Measurements from ENCODE around the gene C2CD4B. TPM values are rescaled to one million over a fixed set of nuclear protein-coding genes. Genes with fewer than 3 reads are reported as not detected.

C2CD4B gene
- total RNA-seq, 2 experiments from 2014 or later, result 0.38 to 0.43 TPM

DNA sequence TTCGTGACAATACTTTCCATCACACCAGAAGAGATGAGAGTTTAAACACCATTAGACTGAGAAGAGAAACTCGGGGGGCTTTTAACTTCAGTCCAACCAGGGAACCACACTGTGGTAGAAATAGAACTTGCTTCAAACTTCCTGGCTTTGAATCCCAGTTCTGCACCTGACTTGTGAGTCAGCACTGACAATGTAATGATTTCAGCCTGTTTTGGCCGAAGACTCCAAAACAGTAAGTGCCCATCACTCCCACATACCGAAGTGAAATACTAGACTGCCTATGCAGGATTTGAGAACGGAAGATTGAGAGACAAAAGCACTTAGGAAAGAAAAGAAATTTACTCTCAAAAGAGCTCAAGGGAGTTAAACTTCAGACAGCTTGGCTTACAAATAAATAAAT lies 27.0 kb downstream of the C2CD4B start:
- Mint-ChIP-seq H3K9me3 (no peaks in the 10 kb centered on the region), H3K27me3 (peaks cover 4% of the 10 kb centered on the region), H3K36me3 (ENCODE audit: low read depth) (no peaks in the 10 kb centered on the region), H3K27ac (no peak overlapping the region), H3K4me3 (no peak overlapping the region), H3K4me1 (ENCODE audit: low read depth) (no peaks in the 10 kb centered on the region)
- CTCF ChIA-PET, result no interaction called here
- DNase-seq (no peak), ATAC-seq (no peak)
- intact Hi-C loops (cut with micrococcal nuclease), result no loop called here
- TF ChIP-seq, protein P1, sequence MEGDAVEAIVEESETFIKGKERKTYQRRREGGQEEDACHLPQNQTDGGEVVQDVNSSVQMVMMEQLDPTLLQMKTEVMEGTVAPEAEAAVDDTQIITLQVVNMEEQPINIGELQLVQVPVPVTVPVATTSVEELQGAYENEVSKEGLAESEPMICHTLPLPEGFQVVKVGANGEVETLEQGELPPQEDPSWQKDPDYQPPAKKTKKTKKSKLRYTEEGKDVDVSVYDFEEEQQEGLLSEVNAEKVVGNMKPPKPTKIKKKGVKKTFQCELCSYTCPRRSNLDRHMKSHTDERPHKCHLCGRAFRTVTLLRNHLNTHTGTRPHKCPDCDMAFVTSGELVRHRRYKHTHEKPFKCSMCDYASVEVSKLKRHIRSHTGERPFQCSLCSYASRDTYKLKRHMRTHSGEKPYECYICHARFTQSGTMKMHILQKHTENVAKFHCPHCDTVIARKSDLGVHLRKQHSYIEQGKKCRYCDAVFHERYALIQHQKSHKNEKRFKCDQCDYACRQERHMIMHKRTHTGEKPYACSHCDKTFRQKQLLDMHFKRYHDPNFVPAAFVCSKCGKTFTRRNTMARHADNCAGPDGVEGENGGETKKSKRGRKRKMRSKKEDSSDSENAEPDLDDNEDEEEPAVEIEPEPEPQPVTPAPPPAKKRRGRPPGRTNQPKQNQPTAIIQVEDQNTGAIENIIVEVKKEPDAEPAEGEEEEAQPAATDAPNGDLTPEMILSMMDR (IDR thresholded peaks at IDR 0.05), result no peak
- POLR2A ChIA-PET, result no interaction called here

DNA sequence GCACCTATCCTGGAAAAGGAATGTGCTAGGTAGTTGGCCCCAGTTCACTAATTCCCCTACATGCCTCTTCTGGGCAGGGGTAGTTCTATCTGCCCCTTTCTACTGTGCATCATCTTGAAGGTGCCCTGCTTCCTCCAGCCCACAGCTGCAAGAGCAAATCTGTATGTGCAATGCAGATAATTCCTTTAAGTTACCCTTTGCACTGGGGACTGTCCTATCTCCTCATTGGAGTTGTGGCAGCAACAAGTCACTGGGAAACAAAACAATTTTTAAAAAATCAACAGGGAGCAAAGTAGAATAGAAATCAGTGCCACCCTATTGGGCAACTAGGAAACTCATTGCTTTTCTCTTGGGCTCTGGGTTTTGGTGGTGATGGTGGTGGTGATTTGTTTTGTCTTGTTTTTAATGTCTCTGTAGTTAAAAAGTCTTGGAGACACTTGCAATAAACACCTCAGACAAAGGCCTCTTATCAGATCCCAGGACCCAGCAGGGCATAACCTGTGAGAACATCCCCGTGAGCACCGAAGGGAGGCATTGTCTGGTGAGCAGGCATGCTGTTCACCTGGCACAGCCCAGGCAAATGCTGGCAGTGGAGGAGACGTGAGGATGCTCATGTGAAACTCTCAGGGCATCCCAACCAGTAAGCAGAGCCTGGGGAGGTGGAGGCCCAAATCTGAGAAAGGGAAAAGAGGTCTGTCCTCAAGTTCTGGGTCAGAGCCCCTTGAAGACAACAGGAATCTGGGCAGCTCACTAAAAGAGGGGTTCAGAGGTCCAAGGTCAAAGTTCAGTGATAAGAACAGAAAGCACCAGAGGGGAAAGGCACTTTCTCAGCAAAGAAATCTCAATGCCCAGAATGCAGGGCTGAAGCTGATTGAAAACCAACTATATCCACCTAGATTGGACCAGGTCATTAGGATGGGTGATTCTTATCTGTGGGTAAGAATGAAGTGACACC lies 27.9 kb downstream of the C2CD4B start:
- ATAC-seq, result no peak
- ChIA-PET CTCF (no interaction called here), POLR2A (no interaction called here)
- Mint-ChIP-seq H3K36me3 (ENCODE audit: low read depth) (no peaks in the 10 kb centered on the region), H3K4me1 (ENCODE audit: low read depth) (no peaks in the 10 kb centered on the region), H3K4me3 (no peak overlapping the region), H3K27ac (no peak overlapping the region), H3K27me3 (peaks cover 4% of the 10 kb centered on the region), H3K9me3 (no peaks in the 10 kb centered on the region)
- TF ChIP-seq, protein P1 (IDR thresholded peaks at IDR 0.05), result no peak
- DNase-seq, result no peak
- intact Hi-C loops (cut with micrococcal nuclease), result no loop called here

DNA sequence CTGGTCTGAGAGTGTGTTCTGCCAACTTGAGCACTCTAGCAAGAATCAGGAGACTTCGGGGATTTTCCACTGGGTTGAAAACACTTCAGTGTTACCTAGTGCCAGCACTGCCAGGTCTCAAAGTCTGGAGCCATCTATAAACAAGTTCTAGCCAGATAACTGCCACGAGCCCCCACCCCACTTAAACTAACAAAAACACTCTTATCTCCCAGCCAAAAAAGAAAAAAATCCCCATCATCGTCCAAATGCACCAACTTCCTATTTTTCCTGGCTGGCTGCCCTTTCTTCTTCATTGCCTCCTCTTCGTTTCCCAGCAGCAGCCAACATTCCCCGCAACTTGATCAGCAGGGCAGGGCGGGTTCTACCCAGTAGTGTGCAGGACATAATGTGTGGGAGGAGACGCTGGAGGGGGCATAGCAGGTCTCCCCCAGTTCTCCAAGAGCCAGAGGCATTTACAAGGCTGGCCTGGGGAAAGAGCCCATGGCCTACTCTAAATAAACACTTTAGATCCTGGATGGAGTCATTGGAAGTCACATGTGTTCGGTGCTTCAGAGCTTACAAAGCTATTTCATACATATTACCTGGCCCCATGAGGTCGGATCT lies 29.5 kb downstream of the C2CD4B start:
- Mint-ChIP-seq H3K27me3 (peaks cover 4% of the 10 kb centered on the region), H3K27ac (no peak overlapping the region), H3K4me1 (ENCODE audit: low read depth) (no peaks in the 10 kb centered on the region), H3K36me3 (ENCODE audit: low read depth) (no peaks in the 10 kb centered on the region), H3K4me3 (no peak overlapping the region), H3K9me3 (no peaks in the 10 kb centered on the region)
- ChIA-PET CTCF (no interaction called here), POLR2A (no interaction called here)
- DNase-seq, result no peak
- ATAC-seq, result no peak
- TF ChIP-seq, protein P1 (IDR thresholded peaks at IDR 0.05), result no peak
- intact Hi-C loops (cut with micrococcal nuclease), result no loop called here

DNA sequence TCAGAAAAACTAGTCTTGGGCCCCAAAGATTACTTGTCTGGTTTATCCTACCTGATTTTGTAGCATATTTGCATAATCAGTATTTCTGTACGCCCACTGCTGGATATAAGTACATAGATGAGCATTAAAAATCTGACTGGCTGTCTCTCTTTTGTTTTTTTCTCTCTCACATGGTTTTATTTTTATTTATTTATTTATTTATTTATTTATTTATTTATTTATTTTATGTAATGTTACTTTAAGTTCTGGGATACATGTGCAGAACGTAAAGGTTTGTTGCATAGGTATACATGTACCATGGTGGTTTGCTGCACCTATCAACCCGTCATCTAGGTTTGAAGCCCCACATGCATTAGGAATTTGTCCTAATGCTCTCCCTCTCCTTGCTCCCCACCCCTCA lies 31.9 kb downstream of the C2CD4B start:
- H3K27ac Mint-ChIP-seq, result no peak overlapping the region
- no peaks in the 10 kb centered on the region for H3K9me3 Mint-ChIP-seq
- CTCF ChIA-PET, result no interaction called here
- no peak overlapping the region for H3K4me3 Mint-ChIP-seq
- TF ChIP-seq, protein P1 (IDR thresholded peaks at IDR 0.05), result no peak
- peaks cover 13% of the 10 kb centered on the region for H3K4me1 Mint-ChIP-seq (ENCODE audit: low read depth)
- DNase-seq (no peak), ATAC-seq (no peak)
- H3K27me3 Mint-ChIP-seq, result peaks cover 7% of the 10 kb centered on the region
- intact Hi-C loops (cut with micrococcal nuclease), result no loop called here
- POLR2A ChIA-PET, result no interaction called here
- H3K36me3 Mint-ChIP-seq (ENCODE audit: low read depth), result no peaks in the 10 kb centered on the region

DNA sequence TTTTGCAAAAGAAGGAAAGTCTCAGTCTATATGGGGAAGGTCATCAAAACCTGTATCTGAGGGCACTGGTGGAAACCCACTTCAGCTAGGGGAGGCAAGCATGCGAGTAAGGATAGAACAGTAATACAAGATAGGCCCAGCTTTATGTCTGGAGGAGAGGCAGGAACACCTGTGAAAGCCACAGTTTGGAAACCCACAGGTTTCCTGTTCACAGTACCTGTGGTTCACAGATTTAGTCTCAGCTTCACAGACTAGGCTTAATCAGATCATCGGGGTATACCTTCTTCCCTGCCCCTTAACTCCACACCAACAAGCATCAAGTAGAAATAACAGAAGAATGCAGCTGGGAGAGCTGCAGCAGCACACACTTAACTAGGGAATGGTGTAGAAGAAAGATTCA lies 36.2 kb downstream of the C2CD4B start:
- Mint-ChIP-seq H3K9me3 (no peaks in the 10 kb centered on the region), H3K27me3 (peaks cover 3% of the 10 kb centered on the region), H3K27ac (no peak overlapping the region), H3K4me1 (ENCODE audit: low read depth) (peaks cover 29% of the 10 kb centered on the region), H3K4me3 (no peak overlapping the region), H3K36me3 (ENCODE audit: low read depth) (no peaks in the 10 kb centered on the region)
- intact Hi-C loops (cut with micrococcal nuclease), result no loop called here
- ATAC-seq (peak; percentile 50), DNase-seq (no peak)
- TF ChIP-seq, protein P1 (IDR thresholded peaks at IDR 0.05), result no peak
- ChIA-PET POLR2A (no interaction called here), CTCF (no interaction called here)
